Spinal cord (tissue), 10 donors: ENCODE data around the gene DNAH7. TPM values are rescaled to one million over a fixed set of nuclear protein-coding genes. Genes with fewer than 3 reads are reported as not detected.

Experiments used
- DNase-seq, 6 donors: peaks; one replicate each; pipeline versions ENCODE4 v3.0.0 to v3.0.0-alpha.2; 2013 to 2015; ENCODE audit warnings: low spot score in 6 of 6, low read depth in 4 of 6
- H3K27ac ChIP-seq: one replicate; pipeline ENCODE4 v1.5.1; 2013; ENCODE audit warnings: low read depth, low read length, control low read depth
- H3K27me3 ChIP-seq: one replicate; pipeline ENCODE4 v1.6.1; 2013; ENCODE audit warnings: low read length; ENCODE audit not compliant: control insufficient read depth, insufficient read depth
- H3K36me3 ChIP-seq: one replicate; pipeline ENCODE4 v1.6.1; 2013; ENCODE audit warnings: low read length; ENCODE audit not compliant: control insufficient read depth, insufficient read depth
- H3K4me1 ChIP-seq: one replicate; pipeline ENCODE4 v1.6.1; 2013; ENCODE audit warnings: low read length; ENCODE audit not compliant: control insufficient read depth, insufficient read depth
- H3K4me3 ChIP-seq: one replicate; pipeline ENCODE4 v1.5.1; 2013; ENCODE audit warnings: low read depth, low read length, control low read depth
- H3K9me3 ChIP-seq: one replicate; pipeline ENCODE4 v1.6.1; 2013; ENCODE audit warnings: low read length; ENCODE audit not compliant: control insufficient read depth, insufficient read depth
- WGBS: methylation state at CpG from one replicate; pipeline ENCODE4 v1.1.5; 2013; ENCODE audit warnings: missing lambda C conversion rate; ENCODE audit not compliant: insufficient coverage; 5-methylcytosine and 5-hydroxymethylcytosine counted together
- polyA plus RNA-seq, 2 donors: library from polyadenylated mRNA; unstranded; fragments of 120-200 nt; gene quantifications; one replicate each; pipeline ENCODE4 v1.2.1, GENCODE V29; 2013; ENCODE audit not compliant: insufficient read length in 2 of 2
- total RNA-seq, 2 donors: library from RNA; depleted of rRNA in 1 of 2; stranded (reverse); fragments of 120-200 nt in 1 of 2; fragments of >200 nt in 1 of 2; gene quantifications; one replicate each; pipeline versions ENCODE4 v1.2.3 to v1.2.4, GENCODE V29; 2013 to 2014
- donor health status: healthy.

DNAH7 gene
- total and polyA plus RNA-seq, 4 donors = 11.6 to 16.3 (median 15.2) TPM

GRCh38 chr2:195902857-195903256 is 165.8 kb downstream of the DNAH7 start:
- Histone ChIP-seq H3K27me3 (no peaks in the 10 kb centered on the region), H3K9me3 (no peaks in the 10 kb centered on the region), H3K4me1 (peaks cover 3% of the 10 kb centered on the region), H3K27ac (no peak overlapping the region), H3K36me3 (no peaks in the 10 kb centered on the region), H3K4me3 (no peak overlapping the region)
- 73% methylated on average over 1 of the region's 1 CpG for whole genome bisulfite sequencing
- DNase-seq = no peak

DNA sequence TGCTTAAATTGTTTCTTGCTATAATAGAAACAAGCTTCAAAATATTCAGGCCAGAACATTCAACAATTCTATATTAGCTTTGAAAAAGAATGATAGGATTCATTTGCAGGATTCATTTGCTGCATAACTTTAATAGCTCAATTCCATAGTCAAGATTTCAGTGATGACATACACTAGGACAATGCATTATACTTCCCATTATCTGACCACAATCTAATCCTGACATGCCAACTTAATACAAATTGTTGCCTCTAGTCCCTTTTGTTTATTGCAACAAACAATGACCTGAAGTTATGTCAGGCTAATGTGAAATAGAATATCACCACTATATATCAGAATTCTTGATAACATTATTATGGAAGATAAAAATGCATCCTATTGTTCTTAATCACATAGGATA is 169.4 kb downstream of the DNAH7 start:
- H3K27me3 ChIP-seq = no peaks in the 10 kb centered on the region

DNA sequence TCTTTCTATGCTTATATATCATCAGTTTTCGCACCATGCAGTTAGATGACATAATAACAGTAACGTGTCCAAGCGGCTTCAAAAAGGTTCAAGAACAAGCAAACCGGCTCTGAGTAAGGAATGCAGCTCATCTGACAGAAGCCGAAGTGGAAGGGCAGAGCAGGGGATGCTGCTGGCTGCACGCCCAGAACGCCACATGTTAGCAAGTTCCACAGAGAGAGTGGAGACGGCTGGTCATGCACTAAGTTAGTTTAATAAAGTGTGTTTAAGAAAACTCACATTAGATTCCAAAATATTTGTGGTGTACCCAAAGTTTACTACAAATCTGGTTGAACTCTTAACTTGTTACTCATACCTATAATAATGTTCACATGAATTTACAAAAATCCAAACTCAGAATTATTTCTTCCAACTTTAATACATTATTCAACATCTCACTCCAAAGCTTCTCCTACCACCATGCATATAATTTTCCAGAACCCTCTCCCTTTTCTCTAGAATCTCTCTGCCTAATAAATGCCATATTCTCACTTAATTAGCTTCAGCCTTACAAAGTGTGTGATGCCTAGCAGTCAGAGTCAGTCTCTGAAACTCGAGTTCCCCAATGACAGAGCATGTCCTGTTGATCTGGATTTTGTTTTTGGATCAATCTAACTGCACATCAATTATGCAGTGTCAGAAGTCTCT is 170.0 kb downstream of the DNAH7 start:
- no peak overlapping the region for H3K27ac ChIP-seq
- 23% methylated on average over 6 of the region's 9 CpGs for WGBS

More for the DNA sequence above, 169.4 kb downstream of the DNAH7 start:
- H3K4me3 ChIP-seq = no peak overlapping the region
- peaks cover 3% of the 10 kb centered on the region for H3K4me1 ChIP-seq
- H3K9me3 ChIP-seq = no peaks in the 10 kb centered on the region
- no peaks in the 10 kb centered on the region for H3K36me3 ChIP-seq
- H3K27ac ChIP-seq = no peak overlapping the region
- no peak for DNase-seq

GRCh38 chr2:195891081-195891480 is 177.6 kb downstream of the DNAH7 start:
- WGBS = no CpG with 5 or more reads among the region's 2 CpGs
- no peak for DNase-seq
- no peaks in the 10 kb centered on the region for H3K27me3 ChIP-seq

More for the DNA sequence above, 170.0 kb downstream of the DNAH7 start:
- peak; percentile 65 to 95 (median 78) for DNase-seq
- H3K4me3 ChIP-seq = no peak overlapping the region
- no peaks in the 10 kb centered on the region for H3K36me3 ChIP-seq
- H3K4me1 ChIP-seq = peaks cover 3% of the 10 kb centered on the region
- H3K9me3 ChIP-seq = no peaks in the 10 kb centered on the region
- no peaks in the 10 kb centered on the region for H3K27me3 ChIP-seq

DNA sequence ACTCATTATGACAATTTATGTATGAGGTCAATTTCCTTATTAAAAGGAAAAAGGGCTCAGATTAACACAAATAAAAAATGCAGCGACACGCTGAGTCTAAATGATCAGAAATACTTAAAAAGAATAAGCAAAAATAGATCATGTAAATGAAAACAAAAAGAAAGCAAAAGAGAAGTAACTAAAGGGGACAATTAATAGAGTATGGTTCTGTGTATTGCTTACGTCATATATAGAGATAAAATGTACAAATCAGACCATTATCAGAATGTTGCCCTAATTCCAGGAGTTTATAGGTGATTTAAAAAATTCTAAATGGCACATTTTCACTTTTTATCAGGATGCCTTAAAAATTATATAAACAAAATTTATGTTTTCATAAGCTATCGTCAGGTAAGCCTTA is 189.5 kb downstream of the DNAH7 start:
- WGBS = no CpG with 5 or more reads among the region's 4 CpGs
- Histone ChIP-seq H3K4me3 (no peak overlapping the region), H3K36me3 (no peaks in the 10 kb centered on the region), H3K27me3 (no peaks in the 10 kb centered on the region), H3K4me1 (no peaks in the 10 kb centered on the region), H3K9me3 (no peaks in the 10 kb centered on the region), H3K27ac (no peak overlapping the region)
- no peak for DNase-seq

More at GRCh38 chr2:195891081-195891480, 177.6 kb downstream of the DNAH7 start:
- Histone ChIP-seq H3K4me3 (no peak overlapping the region), H3K4me1 (no peaks in the 10 kb centered on the region), H3K36me3 (no peaks in the 10 kb centered on the region), H3K27ac (no peak overlapping the region), H3K9me3 (no peaks in the 10 kb centered on the region)

DNA sequence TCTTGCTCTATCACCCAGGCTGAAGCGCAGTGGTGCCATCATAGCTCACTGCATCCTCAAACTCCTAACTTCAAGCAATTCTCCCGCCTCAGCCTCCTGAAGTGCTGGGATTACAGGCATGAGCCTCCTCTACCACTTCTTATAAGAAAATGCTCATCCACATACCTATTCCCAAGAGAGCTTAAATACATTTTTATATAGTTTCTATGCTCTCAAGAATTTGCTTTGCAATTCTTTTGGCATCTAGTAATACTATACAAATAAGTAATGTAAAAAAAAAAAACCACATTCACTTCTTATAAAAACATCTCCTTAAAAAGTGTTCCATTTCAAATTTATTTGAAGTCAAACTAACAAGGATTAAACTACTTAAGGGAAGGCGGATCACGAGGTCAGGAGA is 197.3 kb downstream of the DNAH7 start:
- 100% methylated on average over 2 of the region's 4 CpGs for WGBS
- no peaks in the 10 kb centered on the region for H3K9me3 ChIP-seq
- H3K4me3 ChIP-seq = no peak overlapping the region
- no peaks in the 10 kb centered on the region for H3K4me1 ChIP-seq
- DNase-seq = no peak
- no peak overlapping the region for H3K27ac ChIP-seq
- H3K27me3 ChIP-seq = no peaks in the 10 kb centered on the region
- H3K36me3 ChIP-seq = no peaks in the 10 kb centered on the region

DNA sequence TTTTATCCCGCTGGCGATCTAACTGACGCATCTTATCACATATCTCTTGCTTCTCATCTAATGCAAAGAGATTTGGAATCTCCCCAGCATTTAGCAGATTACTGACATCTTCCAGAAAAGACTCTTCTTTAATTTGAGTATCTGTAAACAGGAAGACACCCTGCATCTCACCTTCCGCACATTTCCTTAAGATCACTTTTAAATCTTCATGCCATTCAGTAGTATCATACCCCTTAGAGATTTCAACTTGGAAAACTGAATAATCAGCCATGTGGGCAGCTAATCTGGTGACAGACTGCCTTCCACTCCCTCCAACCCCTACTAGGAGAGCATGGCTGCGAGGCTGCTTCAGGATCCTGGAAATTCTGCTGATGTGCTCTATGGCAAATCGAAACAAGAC is 204.3 kb downstream of the DNAH7 start:
- 90% methylated on average over 1 of the region's 6 CpGs for WGBS
- Histone ChIP-seq H3K27me3 (no peaks in the 10 kb centered on the region), H3K4me1 (no peaks in the 10 kb centered on the region), H3K27ac (no peak overlapping the region), H3K9me3 (no peaks in the 10 kb centered on the region), H3K36me3 (no peaks in the 10 kb centered on the region), H3K4me3 (no peak overlapping the region)
- peak in 1 of 6 donors; percentile 41 for DNase-seq

DNA sequence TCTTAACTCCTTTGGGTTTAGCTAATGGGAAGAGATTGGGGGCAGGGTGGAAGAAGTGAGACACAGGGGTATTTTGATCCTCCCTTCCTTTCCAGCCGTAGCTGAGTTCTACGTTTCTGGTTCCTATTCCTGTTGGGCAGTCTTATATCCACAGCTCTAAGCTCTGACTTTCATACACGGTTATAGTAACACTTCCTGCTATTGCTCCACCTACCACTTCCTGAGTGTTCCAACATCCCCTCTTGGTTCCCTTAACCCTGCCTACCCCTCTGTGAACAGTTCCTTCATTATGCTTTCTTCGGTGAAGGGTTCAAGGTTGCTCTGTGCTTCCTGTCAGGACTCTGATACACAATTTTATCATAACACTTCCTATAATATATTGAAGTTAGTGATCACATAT is 205.1 kb downstream of the DNAH7 start:
- no peaks in the 10 kb centered on the region for H3K36me3 ChIP-seq
- H3K9me3 ChIP-seq = no peaks in the 10 kb centered on the region
- no peaks in the 10 kb centered on the region for H3K27me3 ChIP-seq
- no peak overlapping the region for H3K27ac ChIP-seq
- no peak for DNase-seq
- no peak overlapping the region for H3K4me3 ChIP-seq
- WGBS = no CpG with 5 or more reads among the region's 4 CpGs
- no peaks in the 10 kb centered on the region for H3K4me1 ChIP-seq

DNA sequence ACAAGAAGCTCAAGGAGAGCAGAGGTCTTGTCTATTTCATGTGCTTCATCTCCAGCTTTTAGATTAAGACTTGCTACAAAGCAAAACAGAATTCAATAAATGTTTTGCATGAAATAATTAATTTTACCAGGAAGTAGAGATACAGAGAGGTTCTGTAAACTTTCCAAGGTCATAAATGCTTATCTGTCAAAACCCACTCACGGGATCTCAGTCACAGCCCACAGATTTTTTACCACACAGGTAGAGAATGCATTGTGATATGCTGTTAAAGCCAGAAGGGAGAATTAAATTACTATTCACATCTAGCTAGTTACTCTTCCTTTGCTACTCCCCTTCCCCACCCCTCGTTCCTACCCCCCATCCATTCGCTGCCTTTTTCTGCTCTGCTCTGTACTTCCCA is 205.5 kb downstream of the DNAH7 start:
- no CpG with 5 or more reads among the region's 3 CpGs for WGBS
- DNase-seq = no peak

DNA sequence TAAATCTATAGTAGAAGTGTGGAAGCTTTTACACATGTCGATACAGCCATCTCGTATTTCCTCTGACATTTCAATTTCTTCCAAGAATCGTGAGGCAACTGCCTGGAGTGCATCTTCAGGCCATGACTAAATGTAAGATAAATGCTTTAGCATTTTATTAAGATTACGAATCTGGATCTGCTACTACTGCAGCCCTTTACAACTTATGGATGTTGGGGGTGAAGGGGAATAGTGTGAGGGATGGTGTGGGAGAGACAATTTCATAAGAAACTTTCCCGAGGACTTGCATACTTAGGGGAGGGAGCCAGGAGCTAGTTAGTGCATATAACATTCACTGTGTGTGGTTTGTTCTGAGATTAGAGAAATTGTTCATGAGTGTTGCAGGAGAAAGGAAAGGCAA is 206.8 kb downstream of the DNAH7 start:
- peak in 1 of 6 donors; percentile 5 for DNase-seq
- no CpG with 5 or more reads among the region's 5 CpGs for WGBS

More for the DNA sequence above, 205.5 kb downstream of the DNAH7 start:
- no peaks in the 10 kb centered on the region for H3K4me1 ChIP-seq
- H3K27ac ChIP-seq = no peak overlapping the region
- H3K36me3 ChIP-seq = no peaks in the 10 kb centered on the region
- H3K9me3 ChIP-seq = no peaks in the 10 kb centered on the region
- H3K27me3 ChIP-seq = no peaks in the 10 kb centered on the region
- H3K4me3 ChIP-seq = no peak overlapping the region

More for the DNA sequence above, 206.8 kb downstream of the DNAH7 start:
- Histone ChIP-seq H3K4me1 (no peaks in the 10 kb centered on the region), H3K27ac (no peak overlapping the region), H3K27me3 (no peaks in the 10 kb centered on the region), H3K9me3 (no peaks in the 10 kb centered on the region), H3K36me3 (no peaks in the 10 kb centered on the region), H3K4me3 (no peak overlapping the region)
